GM19452 (cell line): ENCODE results near the gene ADGRL3.
"Not testable (repeated sequence)": the region's sequence is repeated elsewhere in the genome, so short reads cannot be mapped to it uniquely, and the experiment has no call there.

Experiments used
- ATAC-seq: cut with Tn5 transposase; IDR thresholded peaks from one replicate; pipeline ENCODE4 v1.9.1; 2021; ENCODE audit not compliant: unreplicated experiment

Gene ADGRL3

DNA sequence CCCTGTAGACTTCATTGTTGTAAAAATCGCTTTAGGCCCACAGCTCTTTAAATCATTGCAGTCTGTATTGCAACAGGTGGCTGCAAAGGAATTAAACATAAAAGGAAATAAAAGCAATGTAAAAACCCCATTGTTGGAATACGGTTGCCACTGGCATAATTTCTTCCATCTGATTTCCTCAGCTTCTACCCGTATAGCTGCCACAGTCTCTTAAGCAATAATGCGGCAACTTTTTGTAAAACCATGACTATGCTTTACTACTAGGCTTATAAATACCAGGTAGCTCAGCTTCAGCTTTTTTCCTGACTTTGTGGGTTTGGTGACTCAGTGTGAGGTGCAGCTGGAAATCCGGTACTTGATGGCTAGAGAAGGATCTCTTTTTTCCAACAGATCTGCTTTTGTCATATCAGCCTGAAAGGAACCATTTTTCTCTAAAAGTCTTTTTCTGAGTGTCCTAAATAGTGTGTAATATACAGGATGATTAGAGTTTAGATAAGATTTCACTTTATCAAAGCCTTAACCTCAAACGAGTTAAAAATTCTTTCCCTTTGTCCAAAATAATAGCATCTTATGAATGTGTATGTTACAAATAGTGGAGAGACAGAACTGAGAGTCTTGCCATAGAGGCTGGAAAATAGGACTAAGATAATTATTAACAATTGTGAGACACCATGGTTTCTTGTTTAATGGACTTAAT, 268.0 kb downstream of the ADGRL3 start:
- no peak for ATAC-seq

DNA sequence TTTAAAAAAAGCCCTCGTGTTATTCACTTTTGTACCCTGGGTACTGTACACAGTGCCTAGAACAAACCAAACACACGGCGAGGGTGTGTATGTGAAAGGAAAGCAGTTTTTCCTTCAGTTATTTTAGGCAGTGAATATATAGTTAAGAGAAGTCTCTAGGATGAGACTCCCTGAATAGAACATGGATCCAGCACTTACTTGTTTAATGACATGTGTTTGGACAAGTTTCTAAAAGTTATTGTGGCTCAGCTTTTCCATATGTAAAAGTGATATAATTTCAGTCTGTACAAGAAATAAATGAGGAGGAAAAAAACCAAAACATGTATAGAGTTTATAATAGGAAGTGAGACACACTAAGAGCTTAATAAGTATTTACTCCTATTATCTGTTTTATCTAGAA, 273.2 kb downstream of the ADGRL3 start:
- ATAC-seq: no peak

DNA sequence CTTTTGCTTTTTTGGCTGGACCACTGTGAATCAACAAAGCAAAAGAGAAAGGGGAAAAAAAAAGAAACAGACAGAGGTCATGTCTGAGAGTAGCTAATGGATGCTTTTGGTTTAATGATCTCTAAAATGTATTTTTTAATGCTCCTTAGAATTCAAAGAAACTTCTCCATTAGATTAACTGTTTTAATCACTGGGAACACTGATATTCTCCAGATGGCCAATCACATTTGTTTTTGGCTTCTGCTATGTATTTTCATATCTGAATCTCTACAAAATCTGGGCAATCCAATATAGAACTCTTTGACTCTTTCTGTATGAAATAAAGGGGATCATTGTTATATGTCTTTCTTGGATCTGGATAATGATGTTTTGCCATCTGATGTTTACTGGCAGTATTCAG, 278.2 kb downstream of the ADGRL3 start:
- no peak for ATAC-seq

GRCh38 chr4:61485056-61485455, 284.9 kb downstream of the ADGRL3 start:
- no peak for ATAC-seq

GRCh38 chr4:61489927-61490326, 289.8 kb downstream of the ADGRL3 start:
- no peak for ATAC-seq

- no peak for ATAC-seq
Observed at GRCh38 chr4:61493041-61493440, 292.9 kb downstream of the ADGRL3 start.

DNA sequence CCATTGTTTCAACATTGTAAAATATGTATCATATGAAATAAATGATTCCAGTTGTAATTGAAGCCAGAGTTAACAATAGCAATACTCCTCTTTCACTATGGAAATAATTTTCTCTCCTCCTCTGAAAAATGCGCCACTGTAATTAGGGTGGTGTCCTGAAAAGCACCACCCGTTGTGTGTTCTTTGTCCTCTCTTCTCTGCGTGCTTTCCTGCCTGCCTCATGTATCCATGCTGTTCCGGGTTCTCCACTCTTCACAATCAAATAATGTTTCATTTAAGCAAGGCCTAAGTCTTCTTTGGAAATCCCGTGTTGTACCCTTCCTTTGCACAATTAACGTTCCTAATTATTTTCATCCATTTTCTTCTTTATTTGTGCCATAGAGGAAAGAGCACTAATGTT, 293.3 kb downstream of the ADGRL3 start:
- ATAC-seq: no peak

GRCh38 chr4:61500883-61501282, 300.8 kb downstream of the ADGRL3 start:
- no peak for ATAC-seq

DNA sequence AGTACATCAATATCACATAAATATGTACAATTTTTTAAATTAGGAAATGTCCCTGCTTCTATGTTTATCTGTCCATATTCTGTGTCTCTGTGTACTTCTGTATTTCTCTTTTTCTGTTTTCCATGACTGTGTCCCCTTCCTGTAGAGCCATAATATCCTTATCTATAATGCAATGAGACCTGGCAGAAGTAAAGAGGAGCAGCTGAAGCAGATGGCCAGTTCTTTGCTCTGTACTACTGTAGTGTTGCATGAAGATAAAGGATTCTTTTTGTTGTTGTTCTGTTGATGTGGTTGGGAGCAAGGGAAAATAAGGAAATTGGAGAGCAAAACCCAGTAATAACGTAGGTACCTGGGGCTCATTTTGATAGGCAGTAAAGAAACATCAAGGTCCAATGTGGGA, 301.7 kb downstream of the ADGRL3 start:
- no peak for ATAC-seq

DNA sequence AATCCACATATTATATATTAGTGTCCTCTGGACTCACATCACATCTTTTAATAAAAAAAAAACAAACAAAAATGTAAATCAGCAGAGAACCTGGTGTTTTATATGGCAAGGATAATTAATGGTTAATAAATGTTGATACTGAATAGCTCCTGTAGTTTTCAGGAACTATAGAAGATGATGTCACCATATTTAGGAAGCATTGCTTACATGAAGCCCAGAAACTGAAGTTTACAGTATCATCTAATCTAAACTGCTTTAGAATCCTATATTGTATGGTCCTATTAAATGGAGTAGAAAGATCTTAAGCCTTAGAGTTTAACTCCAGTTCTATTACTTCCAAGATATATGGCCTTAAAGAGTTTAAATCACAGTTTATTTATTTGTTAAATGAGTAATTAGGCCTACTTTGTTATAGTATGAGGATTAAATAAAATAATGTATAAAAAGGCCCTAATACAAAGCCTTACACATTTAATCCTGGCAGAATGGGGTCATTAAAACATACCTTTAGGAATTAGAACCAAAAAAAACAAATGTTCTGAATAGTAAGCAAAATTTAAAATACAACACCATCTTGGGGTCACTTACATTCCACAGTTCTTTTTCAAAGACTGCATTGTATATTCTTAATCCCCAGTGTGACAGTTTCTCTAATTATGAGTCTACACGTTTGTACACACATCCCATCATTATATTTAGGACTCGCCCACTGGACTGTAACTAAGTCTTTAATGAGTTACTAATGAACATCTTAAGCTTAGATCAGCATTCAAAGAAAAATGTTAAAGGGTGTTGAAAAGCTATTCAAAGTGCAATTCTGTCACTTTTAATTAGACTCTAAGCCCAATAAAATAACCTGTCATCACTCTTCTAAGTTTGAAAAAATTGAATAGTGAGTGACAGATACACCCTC, 305.9 kb downstream of the ADGRL3 start:
- ATAC-seq: no peak

DNA sequence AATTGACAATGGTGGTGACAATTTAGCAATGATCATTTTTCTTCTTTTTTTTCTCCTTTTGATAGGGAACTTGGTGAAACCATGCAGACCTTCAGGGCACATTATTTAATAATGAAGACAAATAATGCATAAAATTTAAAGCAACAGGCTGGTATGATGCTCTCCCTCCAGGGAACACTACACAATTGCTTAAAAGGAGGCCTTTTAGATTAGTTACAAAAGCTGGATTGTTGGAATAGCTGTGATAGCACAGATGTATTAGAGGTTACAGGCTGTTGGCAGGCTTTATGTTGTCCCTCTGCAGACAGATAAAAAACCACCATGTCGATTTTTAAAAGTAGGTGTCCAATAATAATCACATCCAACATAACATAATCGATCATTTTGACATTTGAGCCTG, 307.0 kb downstream of the ADGRL3 start:
- ATAC-seq: no peak

- not testable (repeated sequence) for ATAC-seq
Observed at GRCh38 chr4:61509721-61510241, 309.7 kb downstream of the ADGRL3 start.

GRCh38 chr4:61511716-61512488, 311.8 kb downstream of the ADGRL3 start:
- no peak for ATAC-seq

DNA sequence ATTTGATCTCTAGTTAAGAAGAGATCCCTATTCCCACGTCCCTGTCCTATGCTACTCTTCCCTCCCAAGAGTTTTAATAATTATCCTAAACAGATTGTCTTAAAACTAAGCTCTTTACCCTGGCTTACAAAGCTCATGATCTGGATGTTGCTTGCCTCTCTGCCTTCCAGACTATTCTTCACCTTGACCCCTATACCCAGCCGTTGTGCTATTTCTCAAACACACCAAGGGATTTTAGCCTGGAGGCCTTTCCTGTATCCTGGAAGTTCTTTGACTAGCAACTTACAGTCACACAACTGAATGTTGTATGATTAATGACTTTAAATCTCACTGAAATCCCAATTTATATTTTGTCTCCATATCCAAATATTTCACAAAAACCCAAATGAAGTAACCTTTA, 314.9 kb downstream of the ADGRL3 start:
- no peak for ATAC-seq

DNA sequence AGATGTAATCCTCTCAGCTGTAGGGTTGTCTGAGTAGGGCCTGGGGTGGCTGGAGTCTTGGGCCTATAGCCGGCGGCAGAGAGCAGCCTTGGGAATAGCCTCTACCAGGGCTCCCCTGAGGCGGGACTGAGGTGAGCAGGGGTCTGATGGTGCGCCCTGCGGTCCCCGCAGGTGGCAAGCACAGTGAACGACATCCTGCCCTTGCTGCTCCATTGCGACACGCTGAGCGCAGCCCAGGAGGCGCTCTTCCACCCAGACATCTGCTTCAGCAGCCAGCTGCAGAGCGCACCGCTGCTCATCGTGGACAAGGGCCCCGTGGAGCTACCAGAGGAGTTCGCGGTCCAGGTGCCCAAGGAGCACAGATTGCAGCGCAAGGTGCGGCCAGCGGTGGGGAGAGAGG, 317.0 kb downstream of the ADGRL3 start:
- ATAC-seq: no peak

GRCh38 chr4:61520166-61520565, 320.0 kb downstream of the ADGRL3 start:
- no peak for ATAC-seq

GRCh38 chr4:61520681-61521160, 320.6 kb downstream of the ADGRL3 start:
- ATAC-seq: no peak

- ATAC-seq: no peak
Observed at GRCh38 chr4:61521451-61521850, 321.3 kb downstream of the ADGRL3 start.

GRCh38 chr4:61522312-61522711, 322.2 kb downstream of the ADGRL3 start:
- ATAC-seq: no peak

GRCh38 chr4:61527888-61528287, 327.8 kb downstream of the ADGRL3 start:
- ATAC-seq: no peak

- no peak for ATAC-seq
Observed at GRCh38 chr4:61528595-61528994, 328.5 kb downstream of the ADGRL3 start.
